Upper lobe of left lung (tissue), 6 donors: ENCODE data around the gene E2F1. TPM values are rescaled to one million over a fixed set of nuclear protein-coding genes. Genes with fewer than 3 reads are reported as not detected.
A peak's percentile ranks its signal among the peaks of the same experiment; 100 is the strongest.

Experiments
- ATAC-seq, 2 donors: fragments of 200-7000 bp; cut with Tn5 transposase; one replicate each; pipeline ENCODE4 v1.9.1; 2022; ENCODE audit warnings: mild to moderate bottlenecking in 2 of 2, moderate library complexity in 2 of 2; ENCODE audit not compliant: low FRiP score in 2 of 2
- DNase-seq, 2 donors: peaks; one replicate each; pipeline ENCODE4 v3.0.0-alpha.2; 2019 to 2020
- H3K27ac ChIP-seq, 4 donors: fragments of 200-600 bp; sonication (generic); one replicate each; pipeline ENCODE4 v1.5.1; 2016 to 2019
- H3K27me3 ChIP-seq, 4 donors: fragments of 200-600 bp; sonication (generic); one replicate each; pipeline ENCODE4 v1.5.1; 2017 to 2019
- H3K36me3 ChIP-seq, 4 donors: fragments of 200-600 bp; sonication (generic); one replicate each; pipeline ENCODE4 v1.5.1; 2016 to 2019
- H3K4me1 ChIP-seq, 4 donors: fragments of 200-600 bp; sonication (generic); one replicate each; pipeline ENCODE4 v1.5.1; 2018 to 2019
- H3K4me3 ChIP-seq, 4 donors: fragments of 200-600 bp; sonication (generic); one replicate each; pipeline ENCODE4 v1.5.1; 2017 to 2019; ENCODE audit warnings: mild to moderate bottlenecking in 2 of 4, moderate library complexity in 1 of 4
- H3K9me3 ChIP-seq, 4 donors: fragments of 200-600 bp; sonication (generic); one replicate each; pipeline ENCODE4 v1.5.1; 2018 to 2019
- CTCF ChIP-seq, 6 experiments: fragments of 450-650 bp in 4 of 6; fragments of 200-600 bp in 2 of 6; sonication (generic) in 2 of 6; IDR thresholded peaks; one replicate each; pipeline ENCODE4 v1.5.1; 2016 to 2019; ENCODE audit warnings: antibody characterized with exemption in 6 of 6
- EP300 ChIP-seq, 4 donors: sonication (generic); formaldehyde crosslinking; IDR thresholded peaks; one replicate each; pipeline ENCODE4 v1.5.1; 2017; ENCODE audit warnings: antibody characterized with exemption in 4 of 4, control low read depth in 2 of 4
- POLR2A ChIP-seq, 4 donors: fragments of 450-650 bp; IDR thresholded peaks; one replicate each; pipeline ENCODE4 v1.5.1; 2016 to 2017; ENCODE audit warnings: antibody characterized with exemption in 4 of 4, mild to moderate bottlenecking in 2 of 4
- POLR2AphosphoS5 ChIP-seq, 2 donors: sonication (generic); formaldehyde crosslinking; IDR thresholded peaks; one replicate each; pipeline ENCODE4 v1.5.1; 2017; ENCODE audit warnings: antibody characterized with exemption in 2 of 2
- WGBS, 2 donors: methylation state at CpG; one replicate each; pipeline ENCODE4 v1.1.5; 2017 to 2018; 5-methylcytosine and 5-hydroxymethylcytosine counted together
- total RNA-seq, 6 donors: library from RNA; depleted of rRNA in 4 of 6; stranded (reverse); fragments of >200 nt in 4 of 6; gene quantifications; one replicate each; pipeline versions ENCODE4 v1.1.0 to v1.2.1, GENCODE V29; 2016 to 2021
- donor health status: DM: no; HTN: no; CAD: no; lungs with moderate emphysema.
- donor health status: DM: no; HTN: yes; CAD: no; lungs with severe emphysema.

E2F1 gene
- total RNA-seq, 6 donors from 2014 or later: 5.5 to 12.9 (median 6.8) TPM

GRCh38 chr20:33651562-33652048, 34.6 kb downstream of the E2F1 start:
- Histone ChIP-seq H3K4me3 (no peak overlapping the region), H3K27ac (no peak overlapping the region), H3K9me3 (no peaks in the 10 kb centered on the region), H3K27me3 (no peaks in the 10 kb centered on the region), H3K36me3 (peaks cover 0 to under 1% (median 0%) of the 10 kb centered on the region in 4 donors), H3K4me1 (peaks cover 18 to 49% (median 43%) of the 10 kb centered on the region in 4 donors)
- no peak for DNase-seq
- 77 to 86% methylated on average over 13 of the region's 13 CpGs for WGBS, 2 donors
- TF ChIP-seq EP300 (IDR thresholded peaks at IDR 0.05): no peak
- no peak for TF ChIP-seq CTCF (IDR thresholded peaks at IDR 0.05)
- TF ChIP-seq POLR2A (IDR thresholded peaks at IDR 0.05): no peak
- no peak for TF ChIP-seq POLR2AphosphoS5 (IDR thresholded peaks at IDR 0.05)
- ATAC-seq: no peak

- TF ChIP-seq POLR2A (IDR thresholded peaks at IDR 0.05) (no peak), CTCF (IDR thresholded peaks at IDR 0.05) (peak in 1 of 6 experiments; percentile 22), POLR2AphosphoS5 (IDR thresholded peaks at IDR 0.05) (no peak), EP300 (IDR thresholded peaks at IDR 0.05) (no peak)
- no peaks in the 10 kb centered on the region for H3K27me3 ChIP-seq
- no peaks in the 10 kb centered on the region for H3K9me3 ChIP-seq
- H3K4me1 ChIP-seq: peaks cover 18 to 49% (median 43%) of the 10 kb centered on the region in 4 donors
- H3K4me3 ChIP-seq: no peak overlapping the region
- H3K36me3 ChIP-seq: peaks cover 0 to 1% (median 0%) of the 10 kb centered on the region in 4 donors
- ATAC-seq (no peak), DNase-seq (no peak)
- 81 to 85% methylated on average over 10 of the region's 10 CpGs for WGBS, 2 donors
- H3K27ac ChIP-seq: no peak overlapping the region
Observed at GRCh38 chr20:33650753-33651561, 35.2 kb downstream of the E2F1 start.

GRCh38 chr20:33650111-33650752, 36.0 kb downstream of the E2F1 start:
- 83 to 84% methylated on average over 11 of the region's 11 CpGs for WGBS, 2 donors
- Histone ChIP-seq H3K4me1 (peaks cover 18 to 49% (median 43%) of the 10 kb centered on the region in 4 donors), H3K27me3 (no peaks in the 10 kb centered on the region), H3K4me3 (no peak overlapping the region), H3K9me3 (no peaks in the 10 kb centered on the region), H3K36me3 (peaks cover 0 to 8% (median 3%) of the 10 kb centered on the region in 4 donors), H3K27ac (no peak overlapping the region)
- DNase-seq (no peak), ATAC-seq (no peak)
- no peak for TF ChIP-seq POLR2AphosphoS5 (IDR thresholded peaks at IDR 0.05)
- TF ChIP-seq POLR2A (IDR thresholded peaks at IDR 0.05): no peak
- TF ChIP-seq EP300 (IDR thresholded peaks at IDR 0.05): no peak
- no peak for TF ChIP-seq CTCF (IDR thresholded peaks at IDR 0.05)

- H3K4me1 ChIP-seq: peaks cover 18 to 40% (median 34%) of the 10 kb centered on the region in 4 donors
- H3K4me3 ChIP-seq: no peak overlapping the region
- DNase-seq (peak; percentile 79 to 91), ATAC-seq (peak; percentile 58 to 77)
- H3K27me3 ChIP-seq: no peaks in the 10 kb centered on the region
- no peak for TF ChIP-seq POLR2A (IDR thresholded peaks at IDR 0.05)
- no peak for TF ChIP-seq POLR2AphosphoS5 (IDR thresholded peaks at IDR 0.05)
- TF ChIP-seq EP300 (IDR thresholded peaks at IDR 0.05): no peak
- TF ChIP-seq CTCF (IDR thresholded peaks at IDR 0.05): no peak
- peak overlapping the region in 3 of 4 donors; percentile 3 to 52 (median 34) for H3K27ac ChIP-seq
- 51 to 59% methylated on average over 5 to 19 of the region's 19 CpGs for WGBS, 2 donors
- H3K9me3 ChIP-seq: no peaks in the 10 kb centered on the region
- peaks cover 8 to 18% (median 12%) of the 10 kb centered on the region in 4 donors for H3K36me3 ChIP-seq
Observed at GRCh38 chr20:33649201-33649681, 36.9 kb downstream of the E2F1 start.
